ENCODE results near the gene RBM42. TPM values are rescaled to one million over a fixed set of nuclear protein-coding genes. Genes with fewer than 3 reads are reported as not detected.

RBM42 gene
- total RNA-seq, result 69.2 and 76.0 TPM in 2 replicates
- long read RNA-seq, result 0 reads

GRCh38 chr19:35628565-35629331, at the start of gene RBM42:
Gene RBM42 (plus strand): TSS chr19:35629036. CDS start chr19:35629154, 118 bp downstream.
- peak within 1 kb of the TSS; percentile 98 for H3K27ac Mint-ChIP-seq
- H3K9me3 Mint-ChIP-seq (ENCODE audit: low read depth), result no peaks in the 10 kb centered on the region
- DNase-seq (ENCODE audit: low spot score, unreplicated experiment), result peak; percentile 98
- TF ChIP-seq CTCF (IDR thresholded peaks at IDR 0.05; ENCODE audit: unreplicated experiment), result no peak
- H3K27me3 Mint-ChIP-seq, result no peaks in the 10 kb centered on the region
- peaks cover 9% of the 10 kb centered on the region for H3K36me3 Mint-ChIP-seq (ENCODE audit: insufficient read depth)
- H3K4me1 Mint-ChIP-seq (ENCODE audit: low read depth), result peaks cover 10% of the 10 kb centered on the region
- H3K4me3 Mint-ChIP-seq (ENCODE audit: low read depth), result peak within 1 kb of the TSS; percentile 98

GRCh38 chr19:35582760-35583159, 46.1 kb upstream of the RBM42 start:
- no peaks in the 10 kb centered on the region for H3K4me1 Mint-ChIP-seq (ENCODE audit: low read depth)
- DNase-seq (ENCODE audit: low spot score, unreplicated experiment), result no peak
- H3K36me3 Mint-ChIP-seq (ENCODE audit: insufficient read depth), result no peaks in the 10 kb centered on the region
- no peak overlapping the region for H3K4me3 Mint-ChIP-seq (ENCODE audit: low read depth)
- no peak for TF ChIP-seq CTCF (IDR thresholded peaks at IDR 0.05; ENCODE audit: unreplicated experiment)
- H3K27ac Mint-ChIP-seq, result no peak overlapping the region
- H3K9me3 Mint-ChIP-seq (ENCODE audit: low read depth), result no peaks in the 10 kb centered on the region
- peaks cover 36% of the 10 kb centered on the region for H3K27me3 Mint-ChIP-seq

GRCh38 chr19:35585848-35586247, 43.0 kb upstream of the RBM42 start, which contains the start of gene PMIS2:
Gene PMIS2 (plus strand): TSS chr19:35586173. CDS start chr19:35586260, 87 bp downstream.
- DNase-seq (ENCODE audit: low spot score, unreplicated experiment), result no peak
- H3K27ac Mint-ChIP-seq, result no peak within 1 kb of the TSS
- H3K4me3 Mint-ChIP-seq (ENCODE audit: low read depth), result no peak within 1 kb of the TSS
- no peaks in the 10 kb centered on the region for H3K4me1 Mint-ChIP-seq (ENCODE audit: low read depth)
- no peaks in the 10 kb centered on the region for H3K9me3 Mint-ChIP-seq (ENCODE audit: low read depth)
- peaks cover 42% of the 10 kb centered on the region for H3K27me3 Mint-ChIP-seq
- no peaks in the 10 kb centered on the region for H3K36me3 Mint-ChIP-seq (ENCODE audit: insufficient read depth)
- TF ChIP-seq CTCF (IDR thresholded peaks at IDR 0.05; ENCODE audit: unreplicated experiment), result no peak

- Mint-ChIP-seq H3K27me3 (peaks cover 41% of the 10 kb centered on the region), H3K9me3 (ENCODE audit: low read depth) (no peaks in the 10 kb centered on the region), H3K27ac (no peak overlapping the region), H3K4me3 (ENCODE audit: low read depth) (no peak overlapping the region), H3K36me3 (ENCODE audit: insufficient read depth) (no peaks in the 10 kb centered on the region), H3K4me1 (ENCODE audit: low read depth) (peaks cover 1% of the 10 kb centered on the region)
- no peak for DNase-seq (ENCODE audit: low spot score, unreplicated experiment)
- TF ChIP-seq CTCF (IDR thresholded peaks at IDR 0.05; ENCODE audit: unreplicated experiment), result no peak
These were observed 41.5 kb upstream of the RBM42 start for GRCh38 chr19:35587321-35587720.

GRCh38 chr19:35590875-35591274, 38.0 kb upstream of the RBM42 start:
- Mint-ChIP-seq H3K27me3 (peaks cover 22% of the 10 kb centered on the region), H3K4me1 (ENCODE audit: low read depth) (peaks cover 1% of the 10 kb centered on the region), H3K36me3 (ENCODE audit: insufficient read depth) (no peaks in the 10 kb centered on the region), H3K9me3 (ENCODE audit: low read depth) (no peaks in the 10 kb centered on the region), H3K27ac (no peak overlapping the region), H3K4me3 (ENCODE audit: low read depth) (no peak overlapping the region)
- TF ChIP-seq CTCF (IDR thresholded peaks at IDR 0.05; ENCODE audit: unreplicated experiment), result no peak
- no peak for DNase-seq (ENCODE audit: low spot score, unreplicated experiment)
